Stimulated activated CD4-positive, alpha-beta T cell treated with anti-CD3 and anti-CD28 coated beads, Interleukin-1b, Interleukin-23, amount 100 ng/mL, for 24 hours (primary cell): ENCODE data around the gene VRK3.
"Not testable (repeated sequence)": the region's sequence is repeated elsewhere in the genome, so short reads cannot be mapped to it uniquely, and the experiment has no call there.

Experiments used
- DNase-seq, 4 experiments: peaks; one replicate each; pipeline ENCODE4 v3.0.0-alpha.2; 2020; ENCODE audit warnings: low read depth in 4 of 4, low spot score in 1 of 4

The VRK3 gene

GRCh38 chr19:49988433-49988832, 36.7 kb downstream of the VRK3 start:
- peak in 1 of 4 experiments; percentile 35 for DNase-seq

GRCh38 chr19:49988007-49988406, 37.2 kb downstream of the VRK3 start:
- DNase-seq = no peak

- DNase-seq = peak; percentile 28 to 68 (median 56)
Observed at GRCh38 chr19:49987159-49987698, 37.9 kb downstream of the VRK3 start.

GRCh38 chr19:49986354-49986753, 38.8 kb downstream of the VRK3 start:
- no peak for DNase-seq

GRCh38 chr19:49985871-49986270, 39.3 kb downstream of the VRK3 start:
- no peak for DNase-seq

GRCh38 chr19:49984491-49984890, 40.7 kb downstream of the VRK3 start:
- DNase-seq = no peak

GRCh38 chr19:49983645-49984229, 41.4 kb downstream of the VRK3 start:
- peak; percentile 71 to 86 (median 75) for DNase-seq

- no peak for DNase-seq
Observed at GRCh38 chr19:49981603-49982593, 43.3 kb downstream of the VRK3 start.

- no peak for DNase-seq
Observed at GRCh38 chr19:49978324-49978723, 46.8 kb downstream of the VRK3 start.

- DNase-seq = no peak
Observed at GRCh38 chr19:49977881-49978280, 47.3 kb downstream of the VRK3 start.

GRCh38 chr19:49977076-49977475, 48.1 kb downstream of the VRK3 start:
- DNase-seq = no peak

- DNase-seq = no peak
Observed at GRCh38 chr19:49976496-49976895, 48.7 kb downstream of the VRK3 start.

GRCh38 chr19:49975051-49975450, 50.1 kb downstream of the VRK3 start:
- no peak for DNase-seq

GRCh38 chr19:49973987-49974386, 51.2 kb downstream of the VRK3 start:
- DNase-seq = no peak

- no peak for DNase-seq
Observed at GRCh38 chr19:49972841-49973240, 52.3 kb downstream of the VRK3 start.

GRCh38 chr19:49971991-49972411, 53.2 kb downstream of the VRK3 start:
- no peak for DNase-seq

GRCh38 chr19:49969355-49969754, 55.8 kb downstream of the VRK3 start:
- DNase-seq = not testable (repeated sequence)

- DNase-seq = no peak
Observed at GRCh38 chr19:49968279-49968922, 56.8 kb downstream of the VRK3 start.

- not testable (repeated sequence) for DNase-seq
Observed at GRCh38 chr19:49960980-49961379, 64.2 kb downstream of the VRK3 start, which contains the start of gene SIGLEC11. Gene SIGLEC11, minus strand, starts transcription at chr19:49961172. Its CDS starts 91 bp downstream, at chr19:49961081.

GRCh38 chr19:49959892-49960291, 65.3 kb downstream of the VRK3 start:
- DNase-seq = not testable (repeated sequence)

- DNase-seq = not testable (repeated sequence)
Observed at GRCh38 chr19:49958596-49958995, 66.6 kb downstream of the VRK3 start.
